HT-29 (cell line): Measurements from ENCODE around the gene SCYL2. TPM values are rescaled to one million over a fixed set of nuclear protein-coding genes. Genes with fewer than 3 reads are reported as not detected.
"Not testable (repeated sequence)": the region's sequence is repeated elsewhere in the genome, so short reads cannot be mapped to it uniquely, and the experiment has no call there.

ENCODE experiments used
- DNase-seq: peaks from one replicate; pipeline ENCODE4 v3.0.0-alpha.2; 2015; ENCODE audit warnings: low spot score
- total RNA-seq: library from RNA; depleted of rRNA; stranded (reverse); fragments of >200 nt; shearing (Covaris generic); gene quantifications from 2 replicates; pipeline ENCODE4 v1.2.3, GENCODE V29; 2014

SCYL2 gene
- total RNA-seq, 1 experiment from 2014 or later, result 19.4 TPM

- DNase-seq, result no peak
These were observed 3.8 kb upstream of the SCYL2 start for GRCh38 chr12:100263131-100263530.

GRCh38 chr12:100265107-100265506, 1.9 kb upstream of the SCYL2 start:
- DNase-seq, result not testable (repeated sequence)

GRCh38 chr12:100265732-100266584, 1.0 kb upstream of the SCYL2 start:
- no peak for DNase-seq

- peak; percentile 96 for DNase-seq
These were observed 467 bp upstream of the SCYL2 start for GRCh38 chr12:100266585-100266834.

- DNase-seq, result peak; percentile 60
These were observed 765 bp downstream of the SCYL2 start for GRCh38 chr12:100267603-100268281.

GRCh38 chr12:100268835-100269564, 2.0 kb downstream of the SCYL2 start:
- peak; percentile 30 for DNase-seq

GRCh38 chr12:100273782-100274181, 6.8 kb downstream of the SCYL2 start:
- DNase-seq, result no peak

- DNase-seq, result no peak
These were observed 7.3 kb downstream of the SCYL2 start for GRCh38 chr12:100274291-100274690.

- DNase-seq, result no peak
These were observed 12.2 kb downstream of the SCYL2 start for GRCh38 chr12:100279159-100279558.

- DNase-seq, result no peak
These were observed 12.7 kb downstream of the SCYL2 start for GRCh38 chr12:100279607-100280244.

GRCh38 chr12:100284556-100284955, 17.6 kb downstream of the SCYL2 start:
- not testable (repeated sequence) for DNase-seq

GRCh38 chr12:100289038-100289437, 22.1 kb downstream of the SCYL2 start:
- DNase-seq, result no peak

- DNase-seq, result no peak
These were observed 23.0 kb downstream of the SCYL2 start for GRCh38 chr12:100290016-100290415.

GRCh38 chr12:100293017-100293416, 26.0 kb downstream of the SCYL2 start:
- no peak for DNase-seq

- DNase-seq, result not testable (repeated sequence)
These were observed 27.4 kb downstream of the SCYL2 start for GRCh38 chr12:100294366-100294765.

- no peak for DNase-seq
These were observed 29.0 kb downstream of the SCYL2 start for GRCh38 chr12:100295764-100296555.

- DNase-seq, result no peak
These were observed 35.1 kb downstream of the SCYL2 start for GRCh38 chr12:100302081-100302480.

- DNase-seq, result no peak
These were observed 36.9 kb downstream of the SCYL2 start for GRCh38 chr12:100303831-100304230.

- not testable (repeated sequence) for DNase-seq
These were observed 37.4 kb downstream of the SCYL2 start for GRCh38 chr12:100304334-100304733.

- not testable (repeated sequence) for DNase-seq
These were observed 41.2 kb downstream of the SCYL2 start for GRCh38 chr12:100308138-100308537.

- no peak for DNase-seq
These were observed 44.3 kb downstream of the SCYL2 start for GRCh38 chr12:100311317-100311716.
